ENCODE results near the gene MAVS.

Gene MAVS

GRCh38 chr20:3915691-3916090, 69.1 kb downstream of the MAVS start:
- DNase-seq = no peak

GRCh38 chr20:3916364-3916763, 69.7 kb downstream of the MAVS start:
- DNase-seq = no peak

GRCh38 chr20:3919352-3919751, 72.7 kb downstream of the MAVS start:
- DNase-seq = no peak

- DNase-seq = no peak
These were observed 75.8 kb downstream of the MAVS start for GRCh38 chr20:3922223-3922982.

- DNase-seq = no peak
These were observed 76.3 kb downstream of the MAVS start for GRCh38 chr20:3922983-3923339.

GRCh38 chr20:3923818-3924217, 77.2 kb downstream of the MAVS start:
- DNase-seq = no peak

GRCh38 chr20:3924304-3925112, 77.9 kb downstream of the MAVS start:
- no peak for DNase-seq

GRCh38 chr20:3925113-3925695, 78.6 kb downstream of the MAVS start:
- no peak for DNase-seq
